ENCODE results near the gene EMP1.

The EMP1 gene

DNA sequence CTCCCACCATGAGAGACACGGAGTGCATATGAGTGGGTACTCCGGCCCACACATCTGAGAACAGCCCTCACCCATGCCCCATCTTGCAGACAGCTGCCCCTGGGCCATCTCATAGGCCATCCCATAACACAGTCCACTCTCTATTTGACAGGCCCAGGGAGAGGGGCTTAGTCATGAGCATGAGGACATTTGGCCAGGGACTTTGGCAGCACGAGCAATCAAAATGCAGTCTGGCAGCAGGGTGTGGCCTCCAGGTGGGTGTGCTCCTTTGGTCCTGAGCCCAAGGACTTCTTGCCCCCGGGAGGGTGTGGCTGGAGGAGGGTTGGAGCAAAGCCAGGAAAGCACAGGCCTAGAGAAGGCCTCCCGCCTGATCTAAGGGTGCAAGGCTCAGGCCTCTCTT is 25.6 kb downstream of the EMP1 start:
- DNase-seq (ENCODE audit: low read depth): no peak

DNA sequence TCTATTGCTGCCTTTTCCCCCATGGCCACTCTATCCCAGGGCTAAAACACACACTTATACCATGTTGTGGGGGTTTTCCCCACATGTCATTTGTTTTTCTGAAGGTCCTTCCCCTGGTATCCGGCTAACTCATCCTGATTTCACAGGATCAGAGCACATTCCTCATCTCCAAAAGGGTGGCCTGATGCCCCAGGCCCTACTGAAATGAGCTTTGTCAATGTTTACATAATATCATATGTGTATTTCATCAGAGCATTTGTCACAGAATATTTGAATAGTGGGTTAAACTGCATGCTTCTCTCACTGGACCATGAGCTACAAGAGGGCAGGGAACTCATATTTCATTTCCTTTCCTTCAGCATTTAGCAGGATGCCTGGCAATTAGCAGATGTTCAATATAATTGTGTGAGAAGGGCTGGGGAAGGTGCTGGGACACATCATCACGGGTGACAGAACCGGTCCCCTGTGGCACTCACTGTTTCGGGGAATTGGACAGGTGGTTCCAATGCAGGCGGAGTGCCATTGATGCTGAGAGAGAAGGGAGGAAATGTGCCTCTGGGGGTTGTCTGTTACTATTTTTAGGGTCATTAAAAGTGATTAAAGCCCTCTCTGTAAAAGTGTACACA is 26.8 kb downstream of the EMP1 start:
- DNase-seq (ENCODE audit: low read depth): peak; percentile 97

DNA sequence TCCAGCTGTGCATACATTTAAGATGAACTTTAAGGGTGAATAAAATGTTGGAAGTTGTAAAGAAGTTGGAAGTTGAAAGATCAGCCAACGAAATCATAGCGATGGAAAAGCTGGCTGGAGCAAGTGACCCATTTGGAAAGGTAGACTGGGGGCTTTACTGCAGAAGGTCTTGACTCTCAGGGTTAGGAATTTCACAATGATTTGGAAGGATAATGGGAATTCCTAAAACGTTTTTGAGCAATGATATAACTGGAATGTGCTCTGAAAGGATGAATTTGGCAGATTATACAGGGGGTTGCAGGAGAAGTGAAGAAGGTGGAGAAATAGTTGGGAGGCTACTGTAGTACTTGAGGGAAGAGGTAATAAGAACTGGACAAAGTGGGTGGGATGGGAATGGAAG is 27.4 kb downstream of the EMP1 start:
- DNase-seq (ENCODE audit: low read depth): peak; percentile 80

DNA sequence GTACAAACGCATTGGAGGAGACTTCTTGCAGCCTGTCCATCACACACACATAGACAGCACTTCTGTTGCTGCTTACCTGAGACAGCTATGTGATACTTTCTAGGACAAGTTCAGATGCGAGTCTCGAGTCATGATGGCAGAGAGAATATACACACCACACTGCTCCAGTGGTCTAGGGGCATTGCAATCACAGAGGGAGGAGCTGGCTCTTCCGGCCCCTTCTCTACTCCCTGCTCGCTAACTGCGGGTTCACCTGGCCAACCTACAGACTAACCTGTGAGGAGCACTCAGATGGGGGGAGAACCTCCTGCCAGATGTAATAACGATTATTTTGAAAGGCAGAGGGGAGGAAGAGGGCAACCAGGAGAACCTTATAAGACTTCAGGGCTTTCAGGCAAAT is 30.7 kb downstream of the EMP1 start:
- no peak for DNase-seq (ENCODE audit: low read depth)

DNA sequence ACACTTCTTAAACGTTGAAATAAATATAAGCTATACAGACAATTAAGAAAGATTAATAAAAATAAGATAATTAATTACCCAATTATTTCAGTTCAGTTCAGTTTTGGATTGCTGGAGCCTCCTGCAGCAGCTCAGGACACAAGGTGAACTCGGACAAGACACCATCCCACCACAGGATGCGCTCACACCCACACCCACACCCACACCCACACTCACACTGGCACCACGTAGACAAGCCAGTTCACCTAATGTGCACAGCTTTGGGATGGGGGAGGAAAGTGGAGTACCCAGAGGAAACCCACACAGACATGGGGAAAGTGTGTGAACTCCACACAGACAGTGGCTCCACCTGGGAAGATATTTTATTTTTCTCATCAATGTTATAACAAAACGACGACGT is 32.1 kb downstream of the EMP1 start:
- no peak for DNase-seq (ENCODE audit: low read depth)

DNA sequence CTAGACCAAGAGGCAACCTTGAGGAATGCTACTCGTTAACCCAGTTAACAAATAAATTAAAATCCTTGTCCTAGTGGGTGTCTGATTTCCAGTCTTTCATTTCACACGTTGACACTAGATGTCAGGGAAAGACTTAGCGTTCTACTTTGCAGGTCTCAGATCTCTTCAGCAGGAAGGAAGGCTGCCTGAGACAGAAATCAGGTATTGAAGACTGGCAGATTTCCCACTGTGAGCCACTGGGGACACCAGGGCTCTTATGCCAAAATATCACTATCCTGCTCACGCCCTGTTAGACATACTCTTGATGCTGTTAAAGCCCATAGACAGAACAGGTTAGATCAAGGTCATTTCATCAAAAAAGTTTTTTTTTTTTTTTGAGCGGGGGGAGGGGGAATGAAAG is 33.0 kb downstream of the EMP1 start:
- no peak for DNase-seq (ENCODE audit: low read depth)

DNA sequence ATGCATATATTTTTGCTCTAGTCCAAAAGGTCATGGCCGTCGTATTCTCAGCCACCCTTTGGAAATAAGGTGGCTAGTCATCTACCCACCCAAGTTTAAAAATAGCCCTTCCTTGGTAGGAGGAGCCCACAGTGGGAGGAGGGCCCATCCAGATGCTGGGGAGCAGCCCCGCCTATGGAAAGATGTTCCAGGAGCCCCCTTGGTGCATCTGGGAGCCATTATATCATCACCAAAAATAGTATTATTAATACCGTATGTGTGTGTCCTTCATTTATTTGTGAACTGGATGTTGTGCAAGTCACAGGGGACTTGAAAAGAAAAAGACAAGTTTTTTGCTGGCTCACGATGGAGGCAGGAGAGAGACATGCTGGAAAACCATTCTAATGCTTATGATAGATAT is 34.0 kb downstream of the EMP1 start:
- peak; percentile 39 for DNase-seq (ENCODE audit: low read depth)

DNA sequence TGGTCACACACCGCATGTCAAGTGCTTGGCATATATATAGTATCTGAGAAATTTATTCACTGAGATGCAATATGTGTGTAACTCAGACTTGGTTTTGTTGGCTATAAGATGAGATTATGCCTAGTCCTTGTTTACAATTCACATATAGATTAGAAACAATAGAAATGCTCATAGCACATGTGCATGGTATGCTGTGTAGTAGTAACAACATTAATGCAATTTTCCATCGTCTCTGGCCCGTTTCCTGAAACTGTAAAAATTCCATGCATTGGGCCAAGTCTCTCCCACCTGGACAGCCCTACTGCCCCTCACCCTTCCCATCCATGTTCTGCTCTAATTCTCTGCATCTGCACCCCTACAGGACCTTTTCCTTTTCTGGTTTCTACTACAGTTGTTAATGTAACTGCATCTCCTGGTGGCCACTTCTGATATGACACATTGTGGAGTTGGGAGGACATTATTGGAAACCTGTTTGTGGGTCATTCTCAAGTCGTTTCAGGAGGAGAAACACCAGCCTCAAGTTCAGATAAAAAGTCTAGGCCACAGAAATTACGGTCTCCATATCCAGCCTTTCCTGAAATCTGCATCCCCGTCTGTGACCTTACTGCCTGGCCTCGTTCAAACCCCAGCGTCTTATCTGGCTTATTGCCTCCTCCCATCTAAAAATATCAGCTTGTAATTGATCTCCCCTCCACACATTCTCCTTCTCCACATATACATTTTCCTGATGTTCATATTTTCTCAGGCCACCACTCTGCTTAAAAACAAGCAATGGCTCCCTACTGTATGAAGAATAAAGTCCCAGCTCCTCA is 37.5 kb downstream of the EMP1 start:
- DNase-seq (ENCODE audit: low read depth): peak; percentile 69

DNA sequence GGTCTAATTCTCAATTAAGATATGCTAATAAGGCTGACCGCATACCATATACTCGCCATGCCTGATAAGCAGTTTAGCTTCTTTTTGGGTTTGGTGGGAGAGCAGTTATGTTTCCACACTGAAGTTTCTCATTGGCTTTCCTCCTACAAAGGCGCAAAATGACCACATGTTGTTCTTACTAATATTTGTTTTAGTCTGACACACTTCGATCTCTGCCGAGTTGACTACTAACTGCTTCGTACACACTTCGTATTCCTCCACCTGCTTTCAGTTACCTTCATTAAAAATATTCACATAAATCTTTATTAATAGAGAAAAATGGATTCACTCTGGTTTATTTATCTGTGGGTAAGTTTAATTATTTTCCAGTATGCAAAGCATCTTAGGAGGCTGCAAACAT is 41.7 kb downstream of the EMP1 start:
- DNase-seq (ENCODE audit: low read depth): no peak

DNA sequence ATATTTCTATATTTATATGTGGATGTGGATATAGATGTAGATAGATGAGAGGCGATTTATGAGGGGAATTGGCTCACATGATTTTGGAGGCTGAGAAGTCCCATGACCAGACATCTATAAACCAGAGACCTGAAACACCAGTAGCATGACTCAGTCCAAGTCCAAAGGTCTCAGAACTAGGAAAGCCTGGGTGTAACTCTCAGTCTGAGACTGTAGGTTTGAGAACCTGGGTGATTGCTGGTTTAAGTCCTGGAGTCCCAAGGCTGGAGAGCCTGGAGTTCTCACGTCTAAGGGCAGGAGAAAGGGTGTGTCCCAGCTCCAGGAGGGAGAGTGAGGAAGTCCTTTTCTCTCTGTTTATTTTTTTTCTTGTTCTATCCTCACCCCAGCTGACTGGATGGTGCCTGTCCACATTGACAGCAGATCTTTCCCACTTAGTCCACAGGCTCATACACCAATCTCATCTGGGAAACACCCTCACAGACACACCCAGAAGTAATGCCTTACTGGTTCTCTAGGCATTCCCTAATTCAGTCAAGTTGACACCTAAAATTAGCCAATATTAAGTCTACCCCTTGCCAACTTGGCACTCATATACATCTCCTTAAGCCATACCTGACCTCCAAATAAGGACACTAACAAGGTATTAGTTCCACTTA is 45.4 kb downstream of the EMP1 start:
- peak; percentile 59 for DNase-seq (ENCODE audit: low read depth)

DNA sequence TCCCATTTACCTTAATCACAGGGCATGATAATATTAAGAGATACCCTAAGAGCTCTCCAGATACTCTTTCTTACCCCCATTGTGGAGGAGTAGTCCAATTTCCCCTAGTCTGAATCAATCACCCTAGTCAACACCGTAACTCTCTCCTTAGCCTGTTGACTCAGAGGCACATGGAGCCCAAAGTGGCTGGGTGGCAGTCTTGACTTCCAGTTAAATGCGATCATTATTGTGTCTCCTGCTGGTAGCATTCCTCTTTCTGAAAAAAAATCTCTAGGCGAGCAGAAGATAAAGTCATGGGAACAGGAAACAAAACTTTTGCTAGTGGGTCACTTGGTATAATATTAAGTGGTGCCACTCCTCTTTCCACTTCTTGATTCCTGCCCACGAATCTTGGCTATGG is 46.4 kb downstream of the EMP1 start:
- no peak for DNase-seq (ENCODE audit: low read depth)

DNA sequence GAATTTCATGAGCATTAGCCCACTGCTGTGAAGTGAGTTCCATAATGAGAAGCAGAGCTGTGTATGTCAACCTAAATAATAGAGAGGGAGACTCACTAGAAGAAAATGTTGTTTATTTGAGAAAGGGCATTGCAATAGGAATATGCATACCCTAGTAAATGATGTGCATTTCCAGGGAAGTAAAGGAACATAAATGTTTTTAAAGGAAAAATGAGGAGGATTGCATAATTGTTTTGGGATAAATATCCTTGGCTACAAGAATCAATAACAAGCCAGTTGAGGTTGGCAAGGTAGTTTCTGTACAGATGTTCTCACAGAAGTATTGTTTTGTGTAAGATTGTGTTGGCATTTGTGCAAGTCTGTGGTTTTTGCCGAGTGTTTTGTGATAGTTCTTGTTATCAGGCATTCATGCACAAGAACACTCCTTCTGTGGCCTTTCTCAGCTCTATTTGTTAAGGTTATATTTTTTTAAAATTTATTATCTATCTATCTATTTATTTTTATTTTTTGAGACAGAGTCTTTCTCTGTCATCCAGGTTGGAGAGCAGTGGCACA is 47.1 kb downstream of the EMP1 start:
- DNase-seq (ENCODE audit: low read depth): no peak

DNA sequence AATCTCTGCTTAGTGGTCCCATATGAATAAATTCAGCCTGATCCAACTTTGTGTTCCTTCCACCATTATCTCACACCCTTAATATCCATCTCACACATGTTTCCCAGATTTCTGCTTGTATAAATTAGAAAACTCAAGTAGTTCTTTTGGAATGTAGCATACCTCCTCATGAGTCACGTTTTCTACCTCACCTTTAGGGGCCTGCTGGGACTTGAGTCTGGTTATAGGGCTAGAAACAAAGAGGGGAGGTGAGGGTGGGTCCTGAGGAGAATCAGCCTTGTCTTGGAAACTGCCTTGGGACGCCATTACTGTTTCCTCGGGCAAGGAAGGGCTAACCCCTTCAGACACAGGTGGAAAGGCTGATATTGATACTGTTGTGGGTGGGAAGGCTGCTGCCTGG is 51.1 kb downstream of the EMP1 start:
- DNase-seq (ENCODE audit: low read depth): no peak

DNA sequence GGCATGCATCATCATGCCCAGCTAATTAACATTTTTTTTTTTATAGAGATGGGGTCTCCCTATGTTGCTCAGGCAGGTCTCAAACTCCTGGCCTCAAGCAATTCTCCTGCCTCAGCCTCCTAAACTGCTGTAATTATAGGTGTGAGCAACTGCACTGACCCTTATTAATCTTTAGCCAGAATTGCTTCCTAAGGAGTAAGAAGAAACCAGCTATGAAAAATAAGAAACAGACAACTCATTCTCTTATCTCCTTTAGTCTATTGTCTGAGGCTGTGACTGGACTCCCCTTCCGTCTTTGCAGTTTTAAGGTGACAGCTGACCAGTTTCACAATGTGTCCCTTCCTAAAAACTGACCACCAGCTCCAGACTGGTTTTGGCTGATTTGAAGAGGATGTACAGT is 52.4 kb downstream of the EMP1 start:
- no peak for DNase-seq (ENCODE audit: low read depth)

DNA sequence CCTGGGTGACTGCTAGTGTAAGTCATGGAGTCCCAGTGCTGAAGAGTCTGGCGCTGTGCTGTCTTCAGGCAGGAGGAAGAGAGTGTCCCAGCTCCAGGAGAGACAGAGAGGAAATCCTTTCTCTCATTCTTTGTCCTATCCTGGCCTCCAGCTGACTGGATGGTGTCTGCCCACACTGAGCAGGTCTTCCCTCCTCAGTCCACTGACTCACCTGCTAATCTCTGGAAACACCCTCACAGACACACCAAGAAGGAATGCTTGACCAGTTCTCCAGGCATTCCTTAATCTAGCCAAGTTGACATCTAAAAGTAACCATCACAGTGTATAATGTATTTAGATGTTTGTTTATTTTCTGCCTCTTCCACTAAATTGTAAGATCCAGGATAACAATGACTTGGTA is 53.9 kb downstream of the EMP1 start:
- DNase-seq (ENCODE audit: low read depth): peak; percentile 62

DNA sequence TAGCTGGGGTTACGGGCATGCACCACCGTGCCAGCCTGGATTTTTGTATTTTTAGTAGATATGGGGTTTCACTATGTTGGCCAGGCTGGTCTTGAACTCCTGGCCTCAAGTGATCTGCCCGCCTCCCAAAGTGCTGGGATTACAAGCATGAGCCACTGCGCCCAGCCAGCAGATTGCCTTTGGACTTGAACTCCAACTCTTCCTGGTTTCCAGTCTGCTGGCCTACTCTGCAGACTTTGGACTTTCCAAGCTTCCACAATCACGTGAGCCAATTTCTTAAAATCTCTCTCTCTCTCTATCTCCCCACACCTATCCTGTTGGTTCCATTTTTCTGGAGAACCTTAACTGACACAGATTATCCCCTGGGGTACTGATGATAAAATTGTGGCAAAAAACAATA is 55.0 kb downstream of the EMP1 start:
- no peak for DNase-seq (ENCODE audit: low read depth)

DNA sequence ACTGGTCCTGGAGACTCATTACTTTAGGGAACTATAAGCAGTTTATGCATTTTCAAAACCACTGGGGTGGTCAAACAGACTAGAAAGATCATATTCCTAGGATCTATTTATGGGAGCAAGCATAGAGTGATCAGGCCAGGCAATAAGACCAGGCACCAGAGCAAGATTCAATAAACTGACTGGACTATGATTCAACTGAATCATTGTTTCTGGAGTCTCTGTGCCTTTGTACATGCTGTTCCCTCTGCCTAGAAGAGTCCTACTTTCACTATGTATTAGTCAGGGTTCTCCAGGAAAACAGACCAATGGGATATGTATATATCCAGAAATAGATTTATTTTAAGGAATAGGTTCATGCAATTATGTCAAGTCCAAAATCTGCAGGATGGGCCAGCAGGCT is 55.5 kb downstream of the EMP1 start:
- DNase-seq (ENCODE audit: low read depth): no peak

DNA sequence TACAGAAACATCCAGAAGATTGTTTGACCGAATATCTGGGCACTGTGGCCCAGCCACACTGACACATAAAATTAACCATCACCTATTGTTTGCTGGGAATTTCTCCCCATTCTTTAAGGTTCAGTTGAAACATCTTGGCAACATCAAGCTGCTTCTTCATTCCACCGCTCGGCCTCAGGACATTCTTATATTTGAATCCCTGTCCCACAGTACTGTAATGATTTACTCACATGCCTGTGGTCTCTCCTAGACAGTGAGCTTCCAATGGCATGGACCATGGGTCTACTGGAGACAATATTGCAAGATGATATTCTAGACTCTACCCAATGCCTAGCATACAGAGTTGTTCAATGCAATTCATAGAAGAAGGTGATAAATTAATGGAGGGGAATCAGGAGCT is 56.1 kb downstream of the EMP1 start:
- no peak for DNase-seq (ENCODE audit: low read depth)

DNA sequence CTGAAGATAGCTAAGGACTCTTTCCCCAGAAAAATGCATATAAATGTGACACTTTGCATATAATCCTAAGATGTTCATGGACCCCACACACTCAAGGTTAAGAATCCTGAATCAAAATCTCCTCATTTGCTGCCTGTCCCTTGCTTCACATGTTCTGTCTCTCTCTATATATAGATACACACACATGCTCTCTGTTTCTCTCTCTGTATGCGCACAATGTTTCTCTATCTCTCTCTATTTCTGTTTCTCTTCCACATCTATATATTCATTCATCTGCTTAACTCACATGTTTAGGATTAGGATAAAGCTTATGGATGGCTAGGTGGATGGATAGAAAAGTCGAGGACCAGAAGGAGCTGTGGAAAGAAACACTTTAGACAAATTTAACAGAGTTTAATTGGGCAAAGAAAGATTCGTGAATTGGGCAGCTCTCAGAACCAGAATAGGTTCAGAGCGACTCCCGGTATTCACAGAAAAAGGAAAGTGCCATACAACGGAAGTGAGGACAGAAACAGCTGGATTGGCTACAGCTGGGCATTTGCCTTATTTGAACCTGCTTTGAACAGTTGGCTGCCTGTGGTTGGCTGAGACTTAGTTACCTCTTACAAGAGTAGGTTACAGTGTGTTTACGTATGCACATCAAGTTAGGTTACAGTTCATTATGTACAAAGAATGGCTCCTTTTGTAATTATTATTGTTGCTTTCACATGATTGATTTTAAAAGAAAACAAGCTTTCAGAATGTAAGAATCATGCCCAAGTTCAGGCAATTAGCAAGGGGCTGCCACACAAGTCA is 57.6 kb downstream of the EMP1 start:
- DNase-seq (ENCODE audit: low read depth): no peak

DNA sequence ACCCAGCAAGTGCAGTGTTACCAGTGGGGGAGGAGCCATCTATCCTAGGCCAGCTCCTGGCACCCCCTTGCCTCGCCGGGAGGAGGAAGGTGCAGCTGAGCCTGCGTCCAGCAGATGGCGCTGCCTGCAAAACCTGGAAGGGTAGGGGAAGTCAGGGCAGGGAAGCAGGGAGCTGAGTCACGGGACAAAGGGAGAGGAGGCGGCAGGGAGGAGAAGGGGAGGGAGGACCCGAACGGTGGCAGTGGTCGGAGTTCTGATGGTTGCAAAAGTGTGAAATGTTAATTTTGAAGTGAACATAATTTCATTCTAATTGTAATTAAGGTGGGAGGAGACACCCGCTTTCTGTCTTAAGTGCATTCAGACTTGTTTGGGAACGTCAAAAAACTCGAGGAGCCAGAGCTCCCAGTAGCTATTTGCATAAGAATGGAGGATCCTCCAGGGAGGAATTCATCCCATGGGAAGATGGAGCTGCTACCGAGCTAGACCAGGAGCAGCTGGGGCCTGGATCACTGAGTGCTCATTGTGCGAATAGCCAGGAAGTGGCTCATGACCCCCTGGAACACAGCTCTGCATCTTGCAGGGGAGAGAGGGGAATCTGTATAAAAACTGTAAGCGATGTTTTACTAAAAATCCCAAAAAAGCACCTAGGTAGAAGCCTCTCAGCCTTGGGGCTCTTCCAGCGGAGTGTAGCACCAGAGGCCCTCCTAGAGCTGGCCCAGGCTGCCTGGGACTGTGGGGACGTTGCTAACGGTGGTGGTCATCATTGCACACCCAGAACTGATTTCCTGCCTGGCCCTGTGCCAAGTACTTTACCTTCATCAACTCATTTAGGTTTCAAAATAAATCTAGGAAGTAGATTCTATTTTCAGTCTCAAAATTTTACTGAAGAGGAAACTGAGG is 59.5 kb downstream of the EMP1 start:
- DNase-seq (ENCODE audit: low read depth): peak; percentile 93

DNA sequence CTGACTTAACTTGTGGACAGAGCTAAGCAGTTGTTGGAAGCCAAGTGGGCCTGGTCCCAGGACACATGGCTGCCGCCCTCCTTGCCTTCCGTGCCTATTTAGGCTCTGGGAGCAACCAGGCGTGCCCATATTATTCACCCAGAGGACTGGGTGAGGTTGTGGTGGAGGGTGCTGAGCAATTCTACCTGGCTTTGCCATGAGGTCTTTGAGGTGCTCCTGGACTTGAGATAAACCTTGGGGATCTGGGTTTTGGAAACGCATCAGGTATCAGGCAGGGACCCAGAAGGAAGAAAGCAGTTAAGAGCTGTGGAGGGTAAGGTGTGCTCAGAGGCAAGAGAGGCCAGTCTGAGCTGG is 60.1 kb downstream of the EMP1 start:
- DNase-seq (ENCODE audit: low read depth): no peak
